WERI-Rb-1 (cell line): ENCODE measurements around the gene FIZ1.

ENCODE experiments used
- DNase-seq: peaks from one replicate; pipeline ENCODE4 v3.0.0-alpha.2; 2020
- H3K27ac ChIP-seq: fragments of 250-450 bp; sonication (Bioruptor Pico); 2 replicates; pipeline ENCODE4 v1.5.1; 2020; ENCODE audit warnings: mild to moderate bottlenecking, moderate library complexity
- H3K27me3 ChIP-seq: fragments of 250-450 bp; sonication (Bioruptor Pico); 2 replicates; pipeline ENCODE4 v1.5.1; 2021; ENCODE audit warnings: mild to moderate bottlenecking, low read depth, moderate library complexity; ENCODE audit not compliant: insufficient read depth, severe bottlenecking
- H3K36me3 ChIP-seq: fragments of 250-450 bp; sonication (Bioruptor Pico); 2 replicates; pipeline ENCODE4 v1.5.1; 2020; ENCODE audit warnings: mild to moderate bottlenecking, moderate library complexity
- H3K4me3 ChIP-seq: 2 replicates; pipeline ENCODE4 v1.5.1; 2011; ENCODE audit warnings: low read depth, mild to moderate bottlenecking, control low read depth, low read length
- H3K9me3 ChIP-seq: fragments of 250-450 bp; sonication (Bioruptor Pico); 2 replicates; pipeline ENCODE4 v1.5.1; 2021; ENCODE audit warnings: mild to moderate bottlenecking, moderate library complexity; ENCODE audit not compliant: severe bottlenecking
- TF ChIP-seq, protein P1 (sequence below): IDR thresholded peaks from 2 replicates; pipeline ENCODE4 v1.5.1; 2011; ENCODE audit warnings: low read depth, mild to moderate bottlenecking, control low read depth, inconsistent platforms, low read length

FIZ1 gene

DNA sequence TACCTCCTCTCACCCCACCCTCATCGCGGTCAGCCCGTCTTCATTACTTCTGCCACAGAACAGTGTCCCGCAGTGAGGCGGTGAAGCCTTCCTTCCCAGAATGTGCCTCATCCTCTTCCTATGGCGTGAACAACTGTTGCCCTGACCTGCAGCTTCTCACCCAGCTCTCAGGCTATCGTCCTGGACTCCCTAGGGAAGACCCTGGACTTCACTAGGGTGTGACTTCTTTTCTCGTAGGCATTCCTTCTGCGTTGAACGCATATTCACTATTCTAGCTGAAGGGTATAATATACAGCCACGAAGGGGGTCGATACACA is 7.1 kb upstream of the FIZ1 start:
- H3K4me3 ChIP-seq = peak overlapping the region; percentile 93
- DNase-seq = no peak
- H3K27me3 ChIP-seq = no peaks in the 10 kb centered on the region
- H3K9me3 ChIP-seq = no peaks in the 10 kb centered on the region
- TF ChIP-seq, protein P1, sequence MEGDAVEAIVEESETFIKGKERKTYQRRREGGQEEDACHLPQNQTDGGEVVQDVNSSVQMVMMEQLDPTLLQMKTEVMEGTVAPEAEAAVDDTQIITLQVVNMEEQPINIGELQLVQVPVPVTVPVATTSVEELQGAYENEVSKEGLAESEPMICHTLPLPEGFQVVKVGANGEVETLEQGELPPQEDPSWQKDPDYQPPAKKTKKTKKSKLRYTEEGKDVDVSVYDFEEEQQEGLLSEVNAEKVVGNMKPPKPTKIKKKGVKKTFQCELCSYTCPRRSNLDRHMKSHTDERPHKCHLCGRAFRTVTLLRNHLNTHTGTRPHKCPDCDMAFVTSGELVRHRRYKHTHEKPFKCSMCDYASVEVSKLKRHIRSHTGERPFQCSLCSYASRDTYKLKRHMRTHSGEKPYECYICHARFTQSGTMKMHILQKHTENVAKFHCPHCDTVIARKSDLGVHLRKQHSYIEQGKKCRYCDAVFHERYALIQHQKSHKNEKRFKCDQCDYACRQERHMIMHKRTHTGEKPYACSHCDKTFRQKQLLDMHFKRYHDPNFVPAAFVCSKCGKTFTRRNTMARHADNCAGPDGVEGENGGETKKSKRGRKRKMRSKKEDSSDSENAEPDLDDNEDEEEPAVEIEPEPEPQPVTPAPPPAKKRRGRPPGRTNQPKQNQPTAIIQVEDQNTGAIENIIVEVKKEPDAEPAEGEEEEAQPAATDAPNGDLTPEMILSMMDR = no peak
- peaks cover 12% of the 10 kb centered on the region for H3K36me3 ChIP-seq
- H3K27ac ChIP-seq = peak overlapping the region; percentile 92

DNA sequence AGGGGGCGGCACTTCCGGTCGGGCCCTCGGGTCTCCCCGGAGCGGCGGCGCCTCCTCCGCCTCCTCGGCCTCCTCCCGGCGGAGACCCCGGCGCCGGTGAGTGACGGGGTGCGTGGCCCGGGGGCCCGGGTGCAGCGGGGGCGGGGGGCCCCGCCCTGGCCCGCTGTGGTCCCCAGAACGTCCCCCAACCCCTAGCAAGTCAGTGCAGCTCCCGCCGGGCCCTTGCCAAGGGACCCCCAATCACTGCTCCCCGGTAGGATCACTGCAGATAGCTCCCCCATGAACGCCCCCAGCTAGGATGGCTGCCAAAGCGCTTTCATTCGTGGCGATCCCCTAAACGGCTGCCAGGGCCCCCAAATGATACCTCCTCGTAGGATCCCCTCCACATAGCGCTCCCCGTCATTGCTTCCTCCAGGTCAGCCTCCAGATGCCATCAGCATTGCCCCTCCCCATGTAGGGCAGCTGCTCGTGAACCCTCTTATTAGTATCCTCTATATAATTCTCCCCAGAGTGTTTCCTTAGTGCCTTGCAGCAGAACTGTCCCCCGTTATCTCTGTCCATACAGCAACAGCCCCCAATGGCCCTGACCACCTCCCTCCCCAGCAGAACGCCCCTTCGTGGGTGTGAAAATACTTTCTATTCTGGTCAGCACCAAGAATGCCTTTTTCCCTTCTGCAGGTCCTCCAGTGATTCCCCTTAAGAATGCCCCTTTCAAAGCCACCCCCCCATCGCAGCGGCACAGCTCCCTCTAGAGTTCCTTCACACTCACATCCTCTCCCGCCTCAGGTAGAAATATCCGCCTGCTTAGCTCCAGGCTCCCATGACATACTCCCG is 6.5 kb upstream of the FIZ1 start, which contains the start of gene ZNF865:
TSS of gene ZNF865 (plus strand) at position 11 of the 834 bp plus-strand sequence. CDS start 7,972 bp downstream, outside the sequence.
- no peaks in the 10 kb centered on the region for H3K27me3 ChIP-seq
- no peaks in the 10 kb centered on the region for H3K9me3 ChIP-seq
- TF ChIP-seq, protein P1 = peak; percentile 67
- peak within 1 kb of the TSS; percentile 93 for H3K4me3 ChIP-seq
- peak within 1 kb of the TSS; percentile 92 for H3K27ac ChIP-seq
- peaks cover 12% of the 10 kb centered on the region for H3K36me3 ChIP-seq
- peak; percentile 86 for DNase-seq

DNA sequence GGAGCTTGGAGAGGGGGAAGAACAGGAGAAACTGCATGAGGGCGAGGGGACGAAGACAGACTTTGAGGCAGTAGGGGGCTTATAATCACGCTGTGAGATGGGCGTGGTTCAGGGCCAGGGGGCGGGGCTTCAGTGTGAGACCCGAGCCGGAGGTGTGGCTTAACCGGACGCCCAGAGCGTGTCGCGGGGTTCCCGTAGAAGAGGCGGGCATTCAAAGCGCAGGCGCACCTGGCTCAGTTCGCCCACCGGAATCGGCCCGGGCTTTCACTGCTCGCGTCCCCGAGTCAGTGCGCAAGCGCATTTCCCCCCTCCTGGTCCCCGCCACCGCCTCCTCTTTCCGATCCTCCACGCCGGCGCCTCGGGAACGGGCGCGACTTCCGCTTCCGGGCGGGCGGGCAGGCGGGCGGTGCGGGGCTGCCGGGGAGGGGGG is 5.9 kb upstream of the FIZ1 start:
- Histone ChIP-seq H3K27me3 (no peaks in the 10 kb centered on the region), H3K4me3 (peak overlapping the region; percentile 93), H3K9me3 (no peaks in the 10 kb centered on the region), H3K36me3 (peaks cover 12% of the 10 kb centered on the region), H3K27ac (peak overlapping the region; percentile 92)
- TF ChIP-seq, protein P1 = no peak
- DNase-seq = peak; percentile 97

DNA sequence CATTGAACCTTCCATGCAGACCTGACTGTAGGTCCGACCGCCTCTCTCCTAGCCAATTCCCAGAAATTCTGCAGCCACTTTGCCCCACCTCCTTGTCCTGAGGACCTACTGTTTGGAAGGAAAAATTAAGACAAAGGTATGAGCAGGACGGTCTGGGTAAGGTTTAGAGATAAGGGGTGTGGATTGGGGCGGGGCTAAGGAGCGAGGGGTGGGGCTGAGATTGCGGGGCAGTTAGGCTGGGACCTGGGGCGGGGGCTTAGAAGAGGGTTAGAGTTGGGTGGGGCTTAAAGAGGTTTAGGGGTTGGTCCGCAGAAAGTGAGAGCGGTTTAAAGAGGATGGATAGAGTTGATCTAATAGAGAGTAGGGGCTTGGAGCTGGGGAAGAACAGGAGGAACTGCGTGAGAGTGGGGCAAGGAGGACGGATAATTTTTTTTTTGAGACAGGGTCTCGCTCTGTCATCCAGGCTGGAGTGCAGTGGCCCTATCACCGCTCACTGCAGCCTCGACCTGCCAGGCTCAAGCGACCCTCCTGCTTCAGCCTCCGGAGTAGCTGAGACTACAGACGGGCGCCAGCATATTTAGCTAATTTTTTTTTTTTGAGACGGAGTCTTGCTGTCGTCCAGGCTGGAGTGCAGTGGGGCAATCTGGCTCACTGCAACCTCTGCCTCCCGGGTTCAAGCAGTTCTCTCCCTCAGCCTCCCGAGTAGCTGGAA is 4.4 kb upstream of the FIZ1 start:
- peaks cover 5% of the 10 kb centered on the region for H3K36me3 ChIP-seq
- TF ChIP-seq, protein P1 = no peak
- peak overlapping the region; percentile 92 for H3K27ac ChIP-seq
- no peaks in the 10 kb centered on the region for H3K9me3 ChIP-seq
- H3K27me3 ChIP-seq = no peaks in the 10 kb centered on the region
- no peak for DNase-seq
- H3K4me3 ChIP-seq = no peak overlapping the region

DNA sequence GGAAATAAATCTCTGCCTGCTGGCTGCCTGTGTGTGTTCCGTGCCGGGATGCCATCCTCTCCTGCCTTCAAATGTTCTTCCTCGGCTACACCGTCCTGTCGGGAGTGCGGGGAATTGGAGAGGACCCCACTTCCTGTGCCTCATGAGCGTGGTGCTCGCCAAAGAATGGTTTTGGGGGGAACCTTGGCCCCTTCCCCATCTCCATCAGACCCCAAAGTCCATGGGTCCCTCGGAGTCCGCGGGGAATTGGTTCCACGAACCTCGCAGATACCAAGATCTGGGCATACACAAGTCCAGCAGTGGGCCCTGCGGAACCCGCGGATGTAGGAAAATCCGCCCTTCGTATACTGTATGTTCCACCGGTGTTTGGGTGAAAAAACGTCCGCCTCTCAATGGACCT is 3.8 kb upstream of the FIZ1 start:
- H3K27me3 ChIP-seq = no peaks in the 10 kb centered on the region
- no peak for DNase-seq
- H3K27ac ChIP-seq = no peak overlapping the region
- TF ChIP-seq, protein P1 = no peak
- H3K4me3 ChIP-seq = no peak overlapping the region
- no peaks in the 10 kb centered on the region for H3K9me3 ChIP-seq
- H3K36me3 ChIP-seq = peaks cover 6% of the 10 kb centered on the region
